ENCODE measurements around the gene NEDD4.

DNA sequence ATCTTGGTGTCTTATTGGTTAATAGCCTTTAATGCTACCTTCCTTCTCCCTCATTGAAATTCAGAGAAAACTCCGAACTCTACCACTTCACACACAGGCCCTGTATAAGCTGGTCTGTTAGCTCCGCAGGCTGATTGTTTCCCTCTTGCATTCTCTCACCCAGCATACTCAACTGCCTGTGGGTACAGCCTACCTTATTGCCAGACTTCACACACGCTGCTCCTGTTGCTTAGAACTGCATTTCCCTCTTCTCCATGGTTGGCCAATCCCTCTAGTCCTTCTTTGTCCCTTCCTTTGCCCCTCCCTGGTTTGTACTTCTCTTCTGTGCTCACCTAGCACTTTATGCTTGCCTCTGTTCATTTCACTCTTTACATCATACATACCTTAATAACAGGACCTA, 157.5 kb downstream of the NEDD4 start:
- no peak for TF ChIP-seq E2F6 (IDR thresholded peaks at IDR 0.05; ENCODE audit: borderline replicate concordance, low read depth)
- TF ChIP-seq RFX5 (IDR thresholded peaks at IDR 0.05): no peak
- TF ChIP-seq, protein P1, sequence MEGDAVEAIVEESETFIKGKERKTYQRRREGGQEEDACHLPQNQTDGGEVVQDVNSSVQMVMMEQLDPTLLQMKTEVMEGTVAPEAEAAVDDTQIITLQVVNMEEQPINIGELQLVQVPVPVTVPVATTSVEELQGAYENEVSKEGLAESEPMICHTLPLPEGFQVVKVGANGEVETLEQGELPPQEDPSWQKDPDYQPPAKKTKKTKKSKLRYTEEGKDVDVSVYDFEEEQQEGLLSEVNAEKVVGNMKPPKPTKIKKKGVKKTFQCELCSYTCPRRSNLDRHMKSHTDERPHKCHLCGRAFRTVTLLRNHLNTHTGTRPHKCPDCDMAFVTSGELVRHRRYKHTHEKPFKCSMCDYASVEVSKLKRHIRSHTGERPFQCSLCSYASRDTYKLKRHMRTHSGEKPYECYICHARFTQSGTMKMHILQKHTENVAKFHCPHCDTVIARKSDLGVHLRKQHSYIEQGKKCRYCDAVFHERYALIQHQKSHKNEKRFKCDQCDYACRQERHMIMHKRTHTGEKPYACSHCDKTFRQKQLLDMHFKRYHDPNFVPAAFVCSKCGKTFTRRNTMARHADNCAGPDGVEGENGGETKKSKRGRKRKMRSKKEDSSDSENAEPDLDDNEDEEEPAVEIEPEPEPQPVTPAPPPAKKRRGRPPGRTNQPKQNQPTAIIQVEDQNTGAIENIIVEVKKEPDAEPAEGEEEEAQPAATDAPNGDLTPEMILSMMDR (IDR thresholded peaks at IDR 0.05): no peak
- TF ChIP-seq POLR2A (IDR thresholded peaks at IDR 0.05; ENCODE audit: low read length): no peak
- no peak for TF ChIP-seq FOSL2 (IDR thresholded peaks at IDR 0.05)
- no peak for TF ChIP-seq FOSL2 (CRISPR knock-in tag; IDR thresholded peaks at IDR 0.05)
- no peak for TF ChIP-seq CBX8 (IDR thresholded peaks at IDR 0.05)
- no peak for TF ChIP-seq MYC (IDR thresholded peaks at IDR 0.05; ENCODE audit: borderline replicate concordance, low read length)
- no peak for TF ChIP-seq ZC3H11A (IDR thresholded peaks at IDR 0.05)

Data from A549 (cell line).